Endodermal cell (in vitro differentiated cells): ENCODE measurements around the gene SSH2. TPM values are rescaled to one million over a fixed set of nuclear protein-coding genes. Genes with fewer than 3 reads are reported as not detected.

Experiments
- DNase-seq: peaks from one replicate; pipeline ENCODE4 v3.0.0-alpha.2; 2017
- H3K27ac ChIP-seq: 2 replicates; pipeline ENCODE4 v1.5.1; 2013; ENCODE audit warnings: mild to moderate bottlenecking, low read depth, low read length, moderate library complexity
- H3K27me3 ChIP-seq: 2 replicates; pipeline ENCODE4 v1.6.1; 2013; ENCODE audit warnings: mild to moderate bottlenecking, low read length, moderate library complexity; ENCODE audit not compliant: insufficient read depth, control insufficient read depth, poor library complexity, severe bottlenecking
- H3K36me3 ChIP-seq: 2 replicates; pipeline ENCODE4 v1.7.0; 2013; ENCODE audit warnings: mild to moderate bottlenecking, low read length, moderate library complexity; ENCODE audit not compliant: control insufficient read depth, insufficient read depth
- H3K4me1 ChIP-seq: one replicate; pipeline ENCODE4 v1.7.0; 2013; ENCODE audit warnings: low read length; ENCODE audit not compliant: control insufficient read depth, insufficient read depth
- H3K4me3 ChIP-seq: 2 replicates; pipeline ENCODE4 v1.5.1; 2013; ENCODE audit warnings: mild to moderate bottlenecking, low read length, moderate library complexity
- H3K9ac ChIP-seq: 2 replicates; pipeline ENCODE4 v1.6.1; 2013; ENCODE audit warnings: mild to moderate bottlenecking, low read length, moderate library complexity; ENCODE audit not compliant: poor library complexity, severe bottlenecking; ENCODE audit errors: extremely low read depth
- H3K9me3 ChIP-seq: 2 replicates; pipeline ENCODE4 v1.6.1; 2013; ENCODE audit warnings: mild to moderate bottlenecking, low read length, moderate library complexity; ENCODE audit not compliant: control insufficient read depth
- H3K27ac Mint-ChIP-seq: 2 replicates; pipeline ENCODE4 v1.8.0; 2020; ENCODE audit warnings: mixed read lengths
- H3K27me3 Mint-ChIP-seq: 2 replicates; pipeline ENCODE4 v1.8.0; 2021; ENCODE audit warnings: mild to moderate bottlenecking, mixed read lengths; ENCODE audit not compliant: insufficient read depth
- H3K36me3 Mint-ChIP-seq: 2 replicates; pipeline ENCODE4 v1.8.0; 2020; ENCODE audit warnings: low read depth, mixed read lengths
- H3K4me1 Mint-ChIP-seq: 2 replicates; pipeline ENCODE4 v1.8.0; 2020; ENCODE audit warnings: mixed read lengths
- H3K4me3 Mint-ChIP-seq: 2 replicates; pipeline ENCODE4 v1.8.0; 2020; ENCODE audit warnings: mild to moderate bottlenecking, moderate library complexity, mixed read lengths
- H3K9me3 Mint-ChIP-seq: 2 replicates; pipeline ENCODE4 v1.8.0; 2020; ENCODE audit warnings: mild to moderate bottlenecking, mixed read lengths
- WGBS, 2 experiments: methylation state at CpG; one replicate each; pipeline versions ENCODE4 v1.1.5 to v1.1.7; 2013; ENCODE audit warnings: missing lambda C conversion rate in 2 of 2, mixed read lengths in 1 of 2; ENCODE audit not compliant: insufficient coverage in 1 of 2, insufficient read length in 1 of 2; 5-methylcytosine and 5-hydroxymethylcytosine counted together
- total RNA-seq, 2 donors: library from RNA; stranded (reverse); fragmentation: NEBNext Ultra II Directional in 1 of 2; extraction: Animal tissue kit (Norgen Biotek cat#: 25700) in 1 of 2; gene quantifications; 2 replicates in 1 of 2; 3 replicates in 1 of 2; pipeline ENCODE4 v1.2.1, GENCODE V29; 2021
- TF ChIP-seq, protein P1 (sequence below): fragments of 200-600 bp; sonication (generic); conservative IDR thresholded peaks from 2 replicates; pipeline ENCODE4 v1.5.0; 2021; ENCODE audit warnings: antibody characterized with exemption, mild to moderate bottlenecking

SSH2 gene
- total RNA-seq, 2 donors from 2014 or later: 11.3 to 13.5 TPM

DNA sequence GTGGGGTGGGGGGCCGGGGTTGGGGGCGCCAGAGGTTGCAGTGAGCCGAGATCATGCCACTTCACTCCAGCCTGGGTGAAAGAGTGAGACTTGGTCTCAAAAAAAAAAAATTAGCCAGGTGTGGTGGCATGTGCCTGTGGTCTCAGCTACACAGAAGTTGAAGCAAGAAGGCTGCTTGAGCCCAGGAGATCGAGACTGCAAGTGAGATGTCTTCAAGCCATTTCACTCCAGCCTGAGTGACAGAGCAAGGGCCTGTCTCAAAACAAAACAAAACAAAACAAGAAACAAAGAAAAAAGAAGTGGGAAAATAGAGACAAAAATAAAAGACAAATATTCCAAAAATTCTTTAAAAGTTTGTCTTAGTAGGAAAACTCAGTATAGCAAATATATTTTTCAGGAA is 172.2 kb downstream of the SSH2 start:
- Histone ChIP-seq H3K27me3 (peaks cover 15% of the 10 kb centered on the region), H3K9ac (no peak overlapping the region), H3K4me1 (no peaks in the 10 kb centered on the region), H3K4me3 (no peak overlapping the region), H3K27ac (no peak overlapping the region), H3K9me3 (no peaks in the 10 kb centered on the region), H3K36me3 (no peaks in the 10 kb centered on the region)
- H3K9me3 Mint-ChIP-seq: no peaks in the 10 kb centered on the region
- no peak overlapping the region for H3K27ac Mint-ChIP-seq
- peaks cover 24% of the 10 kb centered on the region for H3K27me3 Mint-ChIP-seq
- peaks cover 11% of the 10 kb centered on the region for H3K4me1 Mint-ChIP-seq
- TF ChIP-seq, protein P1, sequence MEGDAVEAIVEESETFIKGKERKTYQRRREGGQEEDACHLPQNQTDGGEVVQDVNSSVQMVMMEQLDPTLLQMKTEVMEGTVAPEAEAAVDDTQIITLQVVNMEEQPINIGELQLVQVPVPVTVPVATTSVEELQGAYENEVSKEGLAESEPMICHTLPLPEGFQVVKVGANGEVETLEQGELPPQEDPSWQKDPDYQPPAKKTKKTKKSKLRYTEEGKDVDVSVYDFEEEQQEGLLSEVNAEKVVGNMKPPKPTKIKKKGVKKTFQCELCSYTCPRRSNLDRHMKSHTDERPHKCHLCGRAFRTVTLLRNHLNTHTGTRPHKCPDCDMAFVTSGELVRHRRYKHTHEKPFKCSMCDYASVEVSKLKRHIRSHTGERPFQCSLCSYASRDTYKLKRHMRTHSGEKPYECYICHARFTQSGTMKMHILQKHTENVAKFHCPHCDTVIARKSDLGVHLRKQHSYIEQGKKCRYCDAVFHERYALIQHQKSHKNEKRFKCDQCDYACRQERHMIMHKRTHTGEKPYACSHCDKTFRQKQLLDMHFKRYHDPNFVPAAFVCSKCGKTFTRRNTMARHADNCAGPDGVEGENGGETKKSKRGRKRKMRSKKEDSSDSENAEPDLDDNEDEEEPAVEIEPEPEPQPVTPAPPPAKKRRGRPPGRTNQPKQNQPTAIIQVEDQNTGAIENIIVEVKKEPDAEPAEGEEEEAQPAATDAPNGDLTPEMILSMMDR: no peak
- 88 to 100% methylated on average over 1 to 2 of the region's 4 CpGs for whole genome bisulfite sequencing, 2 experiments
- no peak for DNase-seq
- no peak overlapping the region for H3K4me3 Mint-ChIP-seq
- no peaks in the 10 kb centered on the region for H3K36me3 Mint-ChIP-seq

DNA sequence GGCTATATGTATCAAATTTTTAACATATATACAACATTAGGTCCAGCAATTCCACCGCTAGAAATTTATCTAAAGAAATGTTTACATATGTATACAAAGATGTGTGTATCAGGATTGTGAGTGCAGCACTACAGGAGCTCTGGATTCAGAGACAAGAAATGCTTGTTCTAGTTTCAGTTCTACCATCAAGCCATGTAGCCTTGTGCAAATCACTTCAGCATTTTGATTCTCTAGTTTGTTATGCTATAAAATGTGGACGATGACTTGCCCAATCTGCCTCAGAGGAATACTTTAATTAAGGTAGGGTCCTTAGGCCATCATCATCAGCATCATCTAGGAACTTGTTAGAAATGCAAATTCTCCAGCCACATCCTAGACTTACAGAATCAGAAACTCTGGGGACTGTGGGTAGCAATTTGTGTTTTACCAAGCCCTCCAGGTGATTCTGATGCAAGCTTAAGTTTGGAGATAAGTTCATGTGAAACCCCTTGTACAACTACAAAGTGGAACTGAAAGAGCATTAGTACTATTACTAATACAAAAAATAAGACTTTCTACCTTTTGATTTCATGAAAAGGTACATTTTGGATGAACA is 176.1 kb downstream of the SSH2 start:
- WGBS, 2 experiments: 88 to 100% methylated on average over 1 of the region's 2 CpGs
- no peaks in the 10 kb centered on the region for H3K9me3 Mint-ChIP-seq
- H3K4me1 ChIP-seq: no peaks in the 10 kb centered on the region
- TF ChIP-seq, protein P1: no peak
- no peaks in the 10 kb centered on the region for H3K27me3 Mint-ChIP-seq
- no peaks in the 10 kb centered on the region for H3K36me3 Mint-ChIP-seq
- H3K9ac ChIP-seq: no peak overlapping the region
- no peak overlapping the region for H3K4me3 Mint-ChIP-seq
- no peak for DNase-seq
- H3K27me3 ChIP-seq: no peaks in the 10 kb centered on the region
- H3K4me3 ChIP-seq: no peak overlapping the region
- H3K27ac ChIP-seq: no peak overlapping the region
- no peaks in the 10 kb centered on the region for H3K36me3 ChIP-seq
- no peak overlapping the region for H3K27ac Mint-ChIP-seq
- H3K9me3 ChIP-seq: no peaks in the 10 kb centered on the region
- H3K4me1 Mint-ChIP-seq: no peaks in the 10 kb centered on the region

DNA sequence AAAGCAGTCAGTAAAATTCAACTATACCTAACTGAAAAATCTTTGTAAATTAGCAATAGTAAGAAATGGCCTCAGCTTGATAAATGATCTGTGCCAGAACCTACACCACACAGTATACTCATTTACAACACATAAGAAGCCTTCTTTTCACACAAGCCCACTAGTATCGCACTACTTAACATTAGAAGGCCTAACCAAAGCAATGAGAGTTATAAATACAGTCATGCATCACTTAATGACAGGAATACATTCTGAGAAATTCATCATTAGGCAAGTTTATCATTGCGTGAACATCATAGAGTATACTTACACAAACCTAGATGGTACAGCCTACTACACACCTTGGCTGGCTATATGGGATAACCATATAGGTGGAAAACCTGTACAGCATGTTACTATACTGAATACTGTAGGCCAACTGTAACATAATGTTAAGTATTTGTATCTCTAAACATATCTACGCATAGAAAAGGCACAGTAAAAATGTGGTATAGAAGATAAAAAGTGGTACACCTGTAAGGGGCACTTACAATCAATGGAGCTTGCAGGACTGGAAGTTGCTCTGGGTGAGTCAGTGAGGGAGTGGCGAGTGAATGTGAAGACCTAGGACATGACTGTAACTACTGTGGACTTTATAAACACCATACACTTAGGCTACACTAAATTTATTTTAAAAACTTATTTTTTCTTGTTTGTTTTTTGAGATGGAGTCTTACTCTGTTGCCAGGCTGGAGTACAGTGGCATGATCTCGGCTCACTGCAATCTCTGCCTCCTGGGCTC is 180.8 kb downstream of the SSH2 start:
- no peak overlapping the region for H3K4me3 Mint-ChIP-seq
- H3K9ac ChIP-seq: no peak overlapping the region
- no peaks in the 10 kb centered on the region for H3K4me1 ChIP-seq
- DNase-seq: no peak
- 91 to 96% methylated on average over 4 of the region's 5 CpGs for WGBS, 2 experiments
- no peak overlapping the region for H3K4me3 ChIP-seq
- H3K9me3 ChIP-seq: no peaks in the 10 kb centered on the region
- no peaks in the 10 kb centered on the region for H3K27me3 Mint-ChIP-seq
- TF ChIP-seq, protein P1: no peak
- no peaks in the 10 kb centered on the region for H3K4me1 Mint-ChIP-seq
- no peak overlapping the region for H3K27ac ChIP-seq
- no peaks in the 10 kb centered on the region for H3K27me3 ChIP-seq
- H3K27ac Mint-ChIP-seq: no peak overlapping the region
- no peaks in the 10 kb centered on the region for H3K9me3 Mint-ChIP-seq
- H3K36me3 Mint-ChIP-seq: no peaks in the 10 kb centered on the region
- H3K36me3 ChIP-seq: no peaks in the 10 kb centered on the region
